Gastrocnemius medialis (tissue), 4 donors: ENCODE measurements around the gene EIF4H.

Experiments
- POLR2A ChIP-seq, 2 donors: fragments of 450-650 bp; IDR thresholded peaks; one replicate each; pipeline ENCODE4 v1.6.1; 2017; ENCODE audit warnings: antibody characterized with exemption in 2 of 2, mild to moderate bottlenecking in 2 of 2, moderate library complexity in 2 of 2
- TF ChIP-seq, protein P1 (sequence below), 5 experiments: fragments of 450-650 bp in 3 of 5; fragments of 200-600 bp in 2 of 5; sonication (generic) in 2 of 5; IDR thresholded peaks in 4 of 5; conservative IDR thresholded peaks in 1 of 5; 1 replicate in 4 of 5; 2 replicates in 1 of 5; pipeline ENCODE4 v1.5.1; 2016 to 2019; ENCODE audit warnings: antibody characterized with exemption in 5 of 5, mild to moderate bottlenecking in 3 of 5, moderate library complexity in 3 of 5

DNA sequence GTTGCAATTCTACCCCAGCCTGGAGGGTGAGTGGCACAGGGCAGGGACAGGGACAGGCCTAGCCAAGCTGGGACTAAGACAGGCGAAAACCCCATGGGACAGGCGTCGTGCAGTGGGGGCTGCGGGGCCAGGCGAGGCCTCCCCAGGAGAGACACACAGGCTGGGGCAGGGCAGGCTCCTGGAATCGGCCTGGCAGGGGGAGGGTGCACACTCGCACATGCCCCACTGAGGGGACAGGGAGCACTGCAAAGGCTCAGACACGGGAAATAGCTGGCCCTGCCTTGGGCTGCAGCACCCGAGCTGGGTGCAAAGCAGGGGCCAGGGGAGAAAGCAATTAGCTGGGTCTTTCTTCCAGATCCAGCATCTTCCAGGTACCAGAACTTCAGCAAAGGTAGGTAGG, 46.1 kb downstream of the EIF4H start:
- TF ChIP-seq, protein P1, sequence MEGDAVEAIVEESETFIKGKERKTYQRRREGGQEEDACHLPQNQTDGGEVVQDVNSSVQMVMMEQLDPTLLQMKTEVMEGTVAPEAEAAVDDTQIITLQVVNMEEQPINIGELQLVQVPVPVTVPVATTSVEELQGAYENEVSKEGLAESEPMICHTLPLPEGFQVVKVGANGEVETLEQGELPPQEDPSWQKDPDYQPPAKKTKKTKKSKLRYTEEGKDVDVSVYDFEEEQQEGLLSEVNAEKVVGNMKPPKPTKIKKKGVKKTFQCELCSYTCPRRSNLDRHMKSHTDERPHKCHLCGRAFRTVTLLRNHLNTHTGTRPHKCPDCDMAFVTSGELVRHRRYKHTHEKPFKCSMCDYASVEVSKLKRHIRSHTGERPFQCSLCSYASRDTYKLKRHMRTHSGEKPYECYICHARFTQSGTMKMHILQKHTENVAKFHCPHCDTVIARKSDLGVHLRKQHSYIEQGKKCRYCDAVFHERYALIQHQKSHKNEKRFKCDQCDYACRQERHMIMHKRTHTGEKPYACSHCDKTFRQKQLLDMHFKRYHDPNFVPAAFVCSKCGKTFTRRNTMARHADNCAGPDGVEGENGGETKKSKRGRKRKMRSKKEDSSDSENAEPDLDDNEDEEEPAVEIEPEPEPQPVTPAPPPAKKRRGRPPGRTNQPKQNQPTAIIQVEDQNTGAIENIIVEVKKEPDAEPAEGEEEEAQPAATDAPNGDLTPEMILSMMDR (IDR thresholded peaks at IDR 0.05 in 4 of 5, conservative IDR thresholded peaks at IDR 0.05 in 1 of 5), result no peak
- TF ChIP-seq POLR2A (IDR thresholded peaks at IDR 0.05), result no peak
